Peyer's patch (tissue), 4 donors: Measurements from ENCODE around the gene SUMO4.

Experiments used
- CTCF ChIP-seq, 6 experiments: fragments of 450-650 bp in 4 of 6; fragments of 200-600 bp in 2 of 6; sonication (generic) in 1 of 6; IDR thresholded peaks; one replicate each; pipeline ENCODE4 v1.5.1; 2017 to 2019; ENCODE audit warnings: antibody characterized with exemption in 6 of 6, mild to moderate bottlenecking in 3 of 6, moderate library complexity in 1 of 6
- POLR2A ChIP-seq, 2 donors: fragments of 450-650 bp; IDR thresholded peaks; one replicate each; pipeline ENCODE4 v1.5.1; 2017; ENCODE audit warnings: antibody characterized with exemption in 2 of 2, mild to moderate bottlenecking in 2 of 2, moderate library complexity in 2 of 2

GRCh38 chr6:149445095-149445466 is 45.0 kb downstream of the SUMO4 start:
- TF ChIP-seq POLR2A (IDR thresholded peaks at IDR 0.05) (no peak), CTCF (IDR thresholded peaks at IDR 0.05) (no peak)
